ENCODE measurements around the gene SPIRE1. TPM values are rescaled to one million over a fixed set of nuclear protein-coding genes. Genes with fewer than 3 reads are reported as not detected.
A peak's percentile ranks its signal among the peaks of the same experiment; 100 is the strongest.

Gene SPIRE1
- total RNA-seq, 2 donors from 2014 or later, result 14.2 to 17.2 TPM

GRCh38 chr18:12477606-12478005 lies 180.3 kb downstream of the SPIRE1 start:
- no peaks in the 10 kb centered on the region for H3K4me1 ChIP-seq (ENCODE audit: control insufficient read depth, insufficient read depth, low read length)
- no peaks in the 10 kb centered on the region for H3K9me3 ChIP-seq (ENCODE audit: control insufficient read depth, low read length)
- Mint-ChIP-seq H3K4me1 (no peaks in the 10 kb centered on the region), H3K27ac (no peak overlapping the region), H3K27me3 (ENCODE audit: insufficient read depth) (no peaks in the 10 kb centered on the region), H3K4me3 (no peak overlapping the region), H3K36me3 (ENCODE audit: low read depth) (peaks cover 9% of the 10 kb centered on the region), H3K9me3 (no peaks in the 10 kb centered on the region)
- 84 to 89% methylated on average over 9 to 11 of the region's 11 CpGs for WGBS, 2 experiments (ENCODE audit: insufficient coverage in 1 of 2, insufficient read length in 1 of 2)
- no peak overlapping the region for H3K4me3 ChIP-seq (ENCODE audit: low read length)
- no peaks in the 10 kb centered on the region for H3K27me3 ChIP-seq (ENCODE audit: control insufficient read depth, insufficient read depth, low read length, poor library complexity, severe bottlenecking)
- TF ChIP-seq CTCF (conservative IDR thresholded peaks at IDR 0.05), result no peak
- H3K27ac ChIP-seq (ENCODE audit: low read depth, low read length), result no peak overlapping the region
- H3K36me3 ChIP-seq (ENCODE audit: control insufficient read depth, insufficient read depth, low read length), result peaks cover 4% of the 10 kb centered on the region
- H3K9ac ChIP-seq (ENCODE audit: extremely low read depth, low read length, poor library complexity, severe bottlenecking), result no peak overlapping the region
- DNase-seq, result no peak

GRCh38 chr18:12476955-12477354 lies 181.0 kb downstream of the SPIRE1 start:
- peak overlapping the region; percentile 5 for H3K27ac Mint-ChIP-seq
- H3K27ac ChIP-seq (ENCODE audit: low read depth, low read length), result no peak overlapping the region

GRCh38 chr18:12474876-12475275 lies 183.0 kb downstream of the SPIRE1 start:
- no peaks in the 10 kb centered on the region for H3K27me3 ChIP-seq (ENCODE audit: control insufficient read depth, insufficient read depth, low read length, poor library complexity, severe bottlenecking)
- H3K9me3 Mint-ChIP-seq, result no peaks in the 10 kb centered on the region
- no peak overlapping the region for H3K27ac ChIP-seq (ENCODE audit: low read depth, low read length)
- peaks cover 9% of the 10 kb centered on the region for H3K36me3 Mint-ChIP-seq (ENCODE audit: low read depth)
- H3K4me3 Mint-ChIP-seq, result no peak overlapping the region
- H3K4me3 ChIP-seq (ENCODE audit: low read length), result no peak overlapping the region
- no peaks in the 10 kb centered on the region for H3K9me3 ChIP-seq (ENCODE audit: control insufficient read depth, low read length)
- H3K4me1 ChIP-seq (ENCODE audit: control insufficient read depth, insufficient read depth, low read length), result no peaks in the 10 kb centered on the region
- TF ChIP-seq CTCF (conservative IDR thresholded peaks at IDR 0.05), result no peak
- WGBS, 2 experiments (ENCODE audit: insufficient coverage in 1 of 2, insufficient read length in 1 of 2), result 81 to 93% methylated on average over 3 to 4 of the region's 4 CpGs
- no peaks in the 10 kb centered on the region for H3K4me1 Mint-ChIP-seq
- H3K27ac Mint-ChIP-seq, result no peak overlapping the region
- H3K36me3 ChIP-seq (ENCODE audit: control insufficient read depth, insufficient read depth, low read length), result peaks cover 4% of the 10 kb centered on the region
- no peaks in the 10 kb centered on the region for H3K27me3 Mint-ChIP-seq (ENCODE audit: insufficient read depth)
- H3K9ac ChIP-seq (ENCODE audit: extremely low read depth, low read length, poor library complexity, severe bottlenecking), result no peak overlapping the region
- no peak for DNase-seq

More at GRCh38 chr18:12476955-12477354, 181.0 kb downstream of the SPIRE1 start:
- H3K9ac ChIP-seq (ENCODE audit: extremely low read depth, low read length, poor library complexity, severe bottlenecking), result no peak overlapping the region
- peaks cover 4% of the 10 kb centered on the region for H3K36me3 ChIP-seq (ENCODE audit: control insufficient read depth, insufficient read depth, low read length)
- Mint-ChIP-seq H3K36me3 (ENCODE audit: low read depth) (peaks cover 9% of the 10 kb centered on the region), H3K27me3 (ENCODE audit: insufficient read depth) (no peaks in the 10 kb centered on the region), H3K9me3 (no peaks in the 10 kb centered on the region), H3K4me1 (no peaks in the 10 kb centered on the region), H3K4me3 (no peak overlapping the region)
- WGBS, 2 experiments (ENCODE audit: insufficient coverage in 1 of 2, insufficient read length in 1 of 2), result 94 to 100% methylated on average over 1 to 2 of the region's 2 CpGs
- TF ChIP-seq CTCF (conservative IDR thresholded peaks at IDR 0.05), result no peak
- H3K4me1 ChIP-seq (ENCODE audit: control insufficient read depth, insufficient read depth, low read length), result no peaks in the 10 kb centered on the region
- no peak for DNase-seq
- H3K27me3 ChIP-seq (ENCODE audit: control insufficient read depth, insufficient read depth, low read length, poor library complexity, severe bottlenecking), result no peaks in the 10 kb centered on the region
- H3K4me3 ChIP-seq (ENCODE audit: low read length), result no peak overlapping the region
- no peaks in the 10 kb centered on the region for H3K9me3 ChIP-seq (ENCODE audit: control insufficient read depth, low read length)

Measured in endodermal cell (in vitro differentiated cells).